Measurements from ENCODE around the gene ZDHHC21. TPM values are rescaled to one million over a fixed set of nuclear protein-coding genes. Genes with fewer than 3 reads are reported as not detected.

Gene ZDHHC21
- total RNA-seq, 1 experiment from 2014 or later, result 9.0 TPM

- no peak for DNase-seq
Measured at GRCh38 chr9:14584571-14584970, 108.7 kb downstream of the ZDHHC21 start.

More at GRCh38 chr9:14584571-14584970, 108.7 kb downstream of the ZDHHC21 start:
- no peaks in the 10 kb centered on the region for H3K4me1 ChIP-seq (ENCODE audit: insufficient read depth, low read length)
- no peaks in the 10 kb centered on the region for H3K79me2 ChIP-seq (ENCODE audit: insufficient read depth, low read length)
- no peak overlapping the region for H3T11ph ChIP-seq (ENCODE audit: low read length)
- no peak overlapping the region for H2BK5ac ChIP-seq (ENCODE audit: insufficient read length, low read length)
- H3K14ac ChIP-seq (ENCODE audit: insufficient read depth, low read length), result no peak overlapping the region
- H3K9ac ChIP-seq (ENCODE audit: extremely low read depth, insufficient read length, low read length), result no peak overlapping the region
- no peaks in the 10 kb centered on the region for H3K79me1 ChIP-seq (ENCODE audit: insufficient read depth, low read depth, low read length, poor library complexity, severe bottlenecking)
- no peak overlapping the region for H4K91ac ChIP-seq (ENCODE audit: insufficient read length, low read depth, low read length)
- H3K4me1 Mint-ChIP-seq, result peaks cover 0 to 2% of the 10 kb centered on the region in 2 experiments; a peak in 1 of 4 replicates
- no peak overlapping the region for H2BK12ac ChIP-seq (ENCODE audit: insufficient read length, low read depth, low read length)
- H3K18ac ChIP-seq (ENCODE audit: insufficient read length, low read depth, low read length), result no peak overlapping the region
- H3K56ac ChIP-seq (ENCODE audit: insufficient read length, low read depth, low read length), result no peak overlapping the region
- H3K27ac Mint-ChIP-seq, result no peak overlapping the region
- H3K27ac ChIP-seq (ENCODE audit: insufficient read length, low read depth, low read length), result no peak overlapping the region
- no peak for TF ChIP-seq CTCF (conservative IDR thresholded peaks at IDR 0.05)
- WGBS (ENCODE audit: extremely low coverage, insufficient read length, low lambda C conversion rate), result no CpG with 5 or more reads among the region's 4 CpGs
- no peak overlapping the region for H3K4me2 ChIP-seq (ENCODE audit: insufficient read depth, insufficient read length, low read length)
- no peaks in the 10 kb centered on the region for H3K9me3 ChIP-seq (ENCODE audit: control insufficient read depth, low read depth, low read length)
- no peak overlapping the region for H3K4ac ChIP-seq (ENCODE audit: low read depth, low read length)
- H2AK5ac ChIP-seq (ENCODE audit: insufficient read length, low read length), result no peak overlapping the region
- no peaks in the 10 kb centered on the region for H3K23me2 ChIP-seq (ENCODE audit: insufficient read length, low read depth, low read length, poor library complexity, severe bottlenecking)
- peaks cover 7 to 8% of the 10 kb centered on the region in 2 experiments; a peak in 3 of 5 replicates for H3K9me3 Mint-ChIP-seq
- H2BK20ac ChIP-seq (ENCODE audit: low read depth, low read length, poor library complexity, severe bottlenecking), result no peak overlapping the region
- H2AFZ ChIP-seq (ENCODE audit: low read length), result no peak overlapping the region
- H2BK15ac ChIP-seq (ENCODE audit: low read depth, low read length), result no peak overlapping the region
- H2BK120ac ChIP-seq (ENCODE audit: low read depth, low read length, poor library complexity, severe bottlenecking), result no peak overlapping the region
- H4K5ac ChIP-seq (ENCODE audit: insufficient read length, low read depth, low read length), result no peak overlapping the region
- H3K36me3 Mint-ChIP-seq (ENCODE audit: insufficient read depth in 1 of 3, low read depth in 3 of 3), result peaks cover 0 to 10% (median 0%) of the 10 kb centered on the region in 3 experiments; a peak in 2 of 7 replicates
- H3K27me3 ChIP-seq (ENCODE audit: insufficient read depth, low read length), result no peaks in the 10 kb centered on the region
- H4K8ac ChIP-seq (replicated peaks; ENCODE audit: insufficient read length, low read depth, low read length), result no peak overlapping the region
- no peak overlapping the region for H3K23ac ChIP-seq (ENCODE audit: insufficient read length, low read depth, low read length)
- H3K27me3 Mint-ChIP-seq (ENCODE audit: low read depth), result no peaks in the 10 kb centered on the region
- H3K4me3 Mint-ChIP-seq, result no peak overlapping the region
- H4K20me1 ChIP-seq (ENCODE audit: control insufficient read depth, insufficient read depth, insufficient read length), result no peaks in the 10 kb centered on the region
